ENCODE results near the gene CEP290.
"Not testable (repeated sequence)": the region's sequence is repeated elsewhere in the genome, so short reads cannot be mapped to it uniquely, and the experiment has no call there.

Gene CEP290

DNA sequence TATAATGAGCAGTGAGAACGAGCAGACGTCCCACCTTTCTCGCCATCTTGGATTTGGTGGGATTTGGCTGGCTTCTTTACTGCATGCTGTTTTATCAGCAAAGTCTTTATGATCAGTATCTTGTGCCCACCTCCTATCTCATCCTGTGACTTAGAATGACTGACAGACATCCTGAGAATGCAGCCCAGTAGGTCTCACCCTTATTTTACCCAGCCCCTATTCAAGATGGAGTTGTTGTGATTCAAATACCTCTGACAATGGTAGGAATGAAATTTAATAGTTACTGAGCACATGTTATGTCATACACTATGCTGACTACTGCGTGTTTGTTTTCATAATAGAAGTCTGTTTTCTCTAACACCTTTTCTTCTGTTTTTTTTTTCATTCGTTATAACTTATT is 2.1 kb upstream of the CEP290 start:
- no peak for DNase-seq

DNA sequence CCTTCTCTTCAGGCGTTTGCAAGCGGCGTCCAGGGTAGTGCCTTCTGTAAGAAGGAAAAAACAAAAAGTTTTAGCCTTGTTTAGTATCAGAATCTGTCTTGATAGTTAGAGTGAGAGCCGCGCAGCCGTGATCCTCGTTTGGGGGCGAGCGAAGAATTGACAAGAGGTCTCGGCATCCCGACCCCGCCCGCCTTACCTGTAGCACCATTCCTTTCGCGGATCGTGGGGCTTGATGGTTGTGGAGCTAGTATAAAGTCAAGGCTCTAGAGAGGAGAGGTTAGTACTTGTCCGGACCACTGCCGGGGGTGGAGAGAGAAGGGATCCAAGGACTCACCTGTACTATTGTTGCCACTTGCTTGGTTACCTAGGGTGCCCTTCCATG is 713 bp upstream of the CEP290 start:
- peak in 1 of 2 donors; percentile 6 for DNase-seq

- DNase-seq, result no peak
Measured at GRCh38 chr12:88141425-88141773, 489 bp downstream of the CEP290 start.

DNA sequence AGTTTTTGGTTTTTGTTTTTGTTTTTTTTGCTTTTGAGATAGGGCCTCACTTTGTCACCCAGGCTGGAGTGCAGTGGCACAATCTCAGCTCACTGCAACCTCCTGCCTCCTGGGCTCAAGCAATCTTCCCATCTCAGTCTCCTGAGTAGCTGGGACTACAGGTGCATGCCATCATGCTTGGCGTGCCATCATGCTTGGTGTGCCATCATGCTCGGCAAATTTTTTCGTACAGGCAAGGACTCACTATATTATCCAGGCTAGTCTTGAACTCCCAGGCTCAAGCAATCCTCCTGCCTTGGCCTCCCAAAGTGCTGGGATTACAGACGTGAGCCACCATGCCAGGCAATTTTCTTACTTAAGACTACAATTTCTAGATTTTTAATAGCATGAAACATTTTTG is 2.2 kb downstream of the CEP290 start:
- not testable (repeated sequence) for DNase-seq

- DNase-seq, result not testable (repeated sequence)
Measured at GRCh38 chr12:88133181-88133580, 8.7 kb downstream of the CEP290 start.

GRCh38 chr12:88132392-88132791 is 9.5 kb downstream of the CEP290 start:
- no peak for DNase-seq

DNA sequence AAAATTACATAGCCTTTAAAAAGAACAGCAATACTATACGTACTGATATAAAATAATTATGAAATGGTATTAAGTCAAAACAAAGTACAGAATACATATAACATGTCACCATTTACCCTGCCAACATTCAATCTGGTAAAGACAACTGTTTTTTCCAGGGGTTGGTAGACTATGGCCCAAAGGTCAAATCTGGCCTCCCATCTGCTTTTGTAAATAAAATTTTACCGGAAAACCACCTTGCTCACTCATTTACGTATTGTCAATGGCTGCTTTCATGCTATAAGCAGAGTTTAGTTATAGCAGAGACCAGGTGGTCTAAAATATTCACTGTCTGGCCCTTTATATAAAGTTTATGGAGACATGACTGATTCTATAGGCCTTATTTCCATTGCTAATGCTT is 14.0 kb downstream of the CEP290 start:
- DNase-seq, result no peak

DNA sequence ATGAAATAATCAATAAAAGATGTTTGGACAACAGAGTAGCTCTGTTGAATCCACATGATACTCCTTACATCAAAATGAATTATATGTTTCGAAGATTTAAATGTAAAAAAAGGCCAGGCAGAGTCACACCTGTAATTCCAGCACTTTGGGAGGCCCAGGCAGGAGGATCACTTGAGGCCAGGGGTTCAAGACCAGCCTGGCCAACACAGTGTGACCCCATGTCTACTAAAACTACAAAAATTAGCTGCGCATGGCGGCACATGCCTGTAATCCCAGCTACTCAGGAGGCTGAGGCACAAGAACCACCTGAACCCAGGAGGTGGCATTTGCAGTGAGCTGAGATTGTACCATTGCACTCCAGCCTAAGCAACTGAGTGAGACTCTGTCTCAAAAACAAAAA is 14.8 kb downstream of the CEP290 start:
- no peak for DNase-seq

DNA sequence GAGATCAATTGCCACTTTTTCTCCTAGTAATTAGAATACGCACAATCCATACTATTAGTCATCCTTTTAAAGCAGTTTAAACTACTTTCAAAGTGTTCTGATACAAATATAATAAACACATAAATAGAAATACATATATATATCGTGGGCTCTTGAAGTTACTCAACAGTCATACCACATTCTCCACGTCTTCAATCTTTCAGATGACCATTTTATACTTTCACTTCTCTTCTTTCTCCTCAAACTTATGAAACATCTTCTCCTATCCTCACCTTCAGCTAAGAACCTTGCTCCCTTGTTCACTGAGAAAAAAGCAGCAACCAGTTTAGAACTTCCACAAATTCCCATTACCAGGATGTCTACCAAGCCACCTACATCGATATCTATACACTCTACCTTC is 19.2 kb downstream of the CEP290 start:
- no peak for DNase-seq

GRCh38 chr12:88113871-88114270 is 28.0 kb downstream of the CEP290 start:
- no peak for DNase-seq

DNA sequence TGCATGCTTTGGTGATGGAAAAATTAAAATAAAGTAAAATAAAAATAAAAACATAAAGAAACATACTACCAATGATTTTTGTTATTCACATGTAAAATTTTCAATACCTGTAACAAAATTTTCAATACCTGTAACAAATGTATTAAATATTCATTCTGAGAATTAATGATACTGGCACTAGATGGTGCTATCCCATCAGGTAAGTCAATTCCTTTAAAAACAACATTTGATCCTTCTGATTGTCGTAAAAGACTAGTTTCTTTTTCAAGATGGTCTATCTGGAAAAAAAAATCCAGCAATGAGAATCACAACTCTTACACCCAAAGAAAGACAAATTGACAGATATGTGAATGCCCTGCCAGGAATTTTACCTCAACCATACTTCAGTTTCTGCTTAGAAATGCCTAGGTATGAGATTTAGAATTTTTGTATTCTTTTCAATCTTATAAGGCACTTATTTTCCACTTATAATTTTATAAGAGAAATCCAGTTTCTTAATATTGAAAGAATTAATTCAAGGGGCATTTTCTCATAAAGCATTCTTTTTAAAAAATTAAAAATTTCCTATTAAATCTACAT is 30.7 kb downstream of the CEP290 start:
- DNase-seq, result peak in 1 of 2 donors; percentile 30

DNA sequence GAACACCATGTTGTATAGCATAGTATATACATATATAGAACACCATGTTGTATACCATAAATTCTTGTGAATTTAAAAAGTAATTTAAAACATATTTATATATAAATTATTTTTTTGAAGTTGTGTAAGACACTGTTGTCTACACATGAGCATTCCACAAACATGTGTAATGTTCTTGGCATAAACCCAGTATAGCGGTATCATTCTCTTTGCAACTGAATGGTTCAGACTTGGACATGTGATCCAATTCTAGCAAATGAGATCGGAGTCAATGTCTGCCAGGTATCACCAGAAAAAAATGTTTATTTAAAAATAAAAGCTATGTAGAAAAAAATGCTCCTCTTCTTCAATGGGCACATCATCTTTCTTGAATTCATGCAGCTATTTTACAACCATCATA is 33.9 kb downstream of the CEP290 start:
- DNase-seq, result no peak

DNA sequence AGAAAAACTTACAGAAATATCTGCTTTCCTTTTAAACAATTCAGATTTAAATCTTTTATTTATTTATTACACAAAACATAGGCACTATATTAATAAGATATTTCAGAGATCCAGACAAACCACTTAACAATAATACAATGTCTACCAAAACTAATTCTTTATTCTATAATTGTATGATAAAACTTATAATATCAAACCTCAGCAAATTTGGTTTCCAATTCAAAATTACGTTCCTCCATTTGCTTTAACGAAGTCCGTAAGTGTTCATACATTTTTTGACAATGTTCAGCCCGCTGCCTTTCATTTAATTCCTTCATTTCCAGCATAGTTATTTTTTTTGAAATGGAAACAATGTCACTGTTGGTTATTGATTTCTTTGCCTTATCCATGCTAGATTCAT is 48.3 kb downstream of the CEP290 start:
- no peak for DNase-seq

GRCh38 chr12:88092771-88093170 is 49.1 kb downstream of the CEP290 start:
- no peak for DNase-seq

GRCh38 chr12:88084210-88084609 is 57.7 kb downstream of the CEP290 start:
- DNase-seq, result no peak

- DNase-seq, result no peak
Measured at GRCh38 chr12:88083634-88084033, 58.3 kb downstream of the CEP290 start.

- DNase-seq, result no peak
Measured at GRCh38 chr12:88081247-88081646, 60.6 kb downstream of the CEP290 start.

- DNase-seq, result no peak
Measured at GRCh38 chr12:88067301-88067700, 74.6 kb downstream of the CEP290 start.

GRCh38 chr12:88063375-88063774 is 78.5 kb downstream of the CEP290 start:
- no peak for DNase-seq

DNA sequence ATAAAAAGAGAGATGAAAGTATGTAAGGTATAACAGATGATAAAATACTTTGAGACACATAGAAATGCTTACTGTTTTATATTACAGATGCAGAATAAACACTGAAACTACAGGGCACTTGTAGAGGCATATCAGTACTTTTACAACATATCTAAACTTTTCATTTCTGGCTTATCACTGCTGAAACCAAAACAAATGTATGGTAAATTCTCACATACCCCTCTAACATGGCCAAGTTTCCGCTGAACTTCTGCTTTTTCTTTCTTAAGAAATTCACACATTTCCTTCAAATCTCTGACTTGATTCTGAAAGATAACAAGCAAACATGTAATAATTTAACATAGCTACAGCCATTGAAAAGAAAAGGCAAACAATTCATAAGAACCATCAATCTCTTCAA is 79.4 kb downstream of the CEP290 start:
- no peak for DNase-seq

DNA sequence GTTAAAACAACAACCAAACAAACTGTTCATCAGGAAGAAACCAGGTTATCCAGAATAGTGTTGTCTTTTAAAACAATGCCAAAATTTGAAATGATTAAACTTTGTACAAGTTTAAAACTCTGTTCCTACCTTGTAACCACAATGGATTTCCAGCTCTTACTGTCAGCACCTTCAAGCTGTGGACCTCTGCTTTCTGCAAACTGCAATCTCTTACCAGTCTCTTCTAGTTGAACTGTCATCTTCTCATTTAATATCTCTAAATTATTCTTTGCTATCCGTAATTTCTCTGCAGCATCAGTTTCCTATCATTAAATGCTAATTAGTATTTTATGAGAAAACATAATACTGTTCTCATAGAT is 83.2 kb downstream of the CEP290 start:
- DNase-seq, result no peak

DNA sequence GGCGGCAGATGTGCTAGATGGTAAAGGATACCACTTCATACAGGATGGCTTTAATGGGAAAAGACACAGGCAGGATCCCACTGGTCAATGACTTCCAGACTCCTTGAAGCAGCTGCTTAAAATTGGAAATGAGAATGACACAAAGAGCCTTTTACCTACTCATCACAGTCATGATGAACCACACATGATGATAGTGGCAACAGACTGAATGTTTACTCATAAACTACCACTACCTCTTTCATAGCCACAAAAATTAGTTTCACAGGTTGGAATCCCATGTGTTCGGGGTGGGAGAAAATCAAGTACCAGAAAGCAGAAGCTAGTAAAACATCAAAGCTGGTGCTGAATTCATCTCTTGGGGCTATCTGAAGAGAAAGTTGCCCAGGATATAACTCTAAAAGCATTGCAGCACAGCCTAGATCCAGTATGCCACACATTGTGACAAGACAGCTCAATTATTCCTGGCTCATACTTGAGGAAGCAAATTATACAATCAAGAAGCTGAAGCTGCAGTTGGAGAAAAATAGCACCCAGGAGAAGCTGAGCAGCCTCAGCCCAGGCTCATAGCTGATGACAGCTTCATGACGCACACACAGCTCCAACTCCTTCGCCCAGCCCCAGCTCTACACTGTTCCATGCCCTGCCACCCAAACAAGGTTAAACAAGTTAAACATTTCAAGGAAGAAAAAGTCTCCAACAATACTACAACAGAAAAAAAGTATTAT is 83.7 kb downstream of the CEP290 start:
- no peak for DNase-seq

GRCh38 chr12:88056571-88056970 is 85.3 kb downstream of the CEP290 start:
- DNase-seq, result no peak

GRCh38 chr12:88052686-88053085 is 89.2 kb downstream of the CEP290 start:
- peak in 1 of 2 donors; percentile 13 for DNase-seq

- no peak for DNase-seq
Measured at GRCh38 chr12:88044035-88044434, 97.9 kb downstream of the CEP290 start.
